Measurements from ENCODE around the gene TTC7B.

The TTC7B gene

GRCh38 chr14:90811641-90812040 is 4.6 kb downstream of the TTC7B start:
- H3K27me3 ChIP-seq (ENCODE audit: control insufficient read depth, insufficient read depth, low read length), result peaks cover 9% of the 10 kb centered on the region
- H3K4me3 ChIP-seq (ENCODE audit: low read depth, low read length), result no peak overlapping the region
- no peaks in the 10 kb centered on the region for H3K9me3 ChIP-seq (ENCODE audit: control insufficient read depth, insufficient read depth, low read length)
- H3K4me1 ChIP-seq (ENCODE audit: control insufficient read depth, insufficient read depth, low read length), result no peaks in the 10 kb centered on the region
- H3K9ac ChIP-seq (ENCODE audit: low read depth, low read length), result no peak overlapping the region
- H3K36me3 ChIP-seq (ENCODE audit: control insufficient read depth, insufficient read depth, low read length), result no peaks in the 10 kb centered on the region

GRCh38 chr14:90810806-90811205 is 5.4 kb downstream of the TTC7B start:
- no peaks in the 10 kb centered on the region for H3K4me1 ChIP-seq (ENCODE audit: control insufficient read depth, insufficient read depth, low read length)
- H3K36me3 ChIP-seq (ENCODE audit: control insufficient read depth, insufficient read depth, low read length), result no peaks in the 10 kb centered on the region
- H3K27me3 ChIP-seq (ENCODE audit: control insufficient read depth, insufficient read depth, low read length), result peaks cover 9% of the 10 kb centered on the region
- no peak overlapping the region for H3K4me3 ChIP-seq (ENCODE audit: low read depth, low read length)
- H3K9ac ChIP-seq (ENCODE audit: low read depth, low read length), result no peak overlapping the region
- no peaks in the 10 kb centered on the region for H3K9me3 ChIP-seq (ENCODE audit: control insufficient read depth, insufficient read depth, low read length)

DNA sequence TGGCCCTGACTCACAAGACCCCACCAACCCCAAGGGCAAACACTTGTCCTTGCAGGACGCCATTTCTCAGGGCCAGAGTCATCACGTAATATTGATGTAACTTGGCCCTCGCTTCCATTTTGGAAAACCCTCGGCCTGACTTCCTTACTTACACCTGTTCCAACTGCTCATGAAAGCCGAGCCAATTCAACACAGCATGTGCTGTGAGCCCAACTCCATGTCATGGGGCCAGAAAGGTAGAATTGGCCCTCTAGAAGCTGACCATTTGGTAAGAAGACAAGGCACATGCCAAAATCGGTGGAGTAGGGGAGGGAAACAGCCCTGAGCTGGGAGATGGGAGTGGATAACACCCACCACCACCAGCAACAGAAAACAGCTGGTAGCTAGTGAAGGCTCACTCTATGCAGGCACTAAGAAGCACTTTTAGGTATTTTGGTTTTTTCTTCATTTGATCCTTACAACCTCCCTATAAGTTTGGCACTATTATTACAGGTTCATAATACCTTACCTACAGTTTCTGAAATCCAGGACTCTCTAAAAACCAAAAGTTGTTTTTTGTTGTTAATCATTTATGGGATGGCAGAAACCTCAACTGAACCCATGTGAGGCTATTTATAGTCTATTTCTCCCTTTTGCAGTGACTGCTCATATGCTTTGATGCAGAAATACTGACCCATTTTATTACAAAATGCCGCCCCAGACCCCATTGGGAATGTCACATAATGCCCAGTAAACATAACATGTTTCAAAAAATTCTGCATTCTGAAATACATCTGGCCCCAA is 6.5 kb downstream of the TTC7B start:
- Histone ChIP-seq H3K4me3 (ENCODE audit: low read depth, low read length) (no peak overlapping the region), H3K9ac (ENCODE audit: low read depth, low read length) (no peak overlapping the region), H3K27me3 (ENCODE audit: control insufficient read depth, insufficient read depth, low read length) (peaks cover 2% of the 10 kb centered on the region), H3K36me3 (ENCODE audit: control insufficient read depth, insufficient read depth, low read length) (no peaks in the 10 kb centered on the region), H3K9me3 (ENCODE audit: control insufficient read depth, insufficient read depth, low read length) (no peaks in the 10 kb centered on the region), H3K4me1 (ENCODE audit: control insufficient read depth, insufficient read depth, low read length) (no peaks in the 10 kb centered on the region)

DNA sequence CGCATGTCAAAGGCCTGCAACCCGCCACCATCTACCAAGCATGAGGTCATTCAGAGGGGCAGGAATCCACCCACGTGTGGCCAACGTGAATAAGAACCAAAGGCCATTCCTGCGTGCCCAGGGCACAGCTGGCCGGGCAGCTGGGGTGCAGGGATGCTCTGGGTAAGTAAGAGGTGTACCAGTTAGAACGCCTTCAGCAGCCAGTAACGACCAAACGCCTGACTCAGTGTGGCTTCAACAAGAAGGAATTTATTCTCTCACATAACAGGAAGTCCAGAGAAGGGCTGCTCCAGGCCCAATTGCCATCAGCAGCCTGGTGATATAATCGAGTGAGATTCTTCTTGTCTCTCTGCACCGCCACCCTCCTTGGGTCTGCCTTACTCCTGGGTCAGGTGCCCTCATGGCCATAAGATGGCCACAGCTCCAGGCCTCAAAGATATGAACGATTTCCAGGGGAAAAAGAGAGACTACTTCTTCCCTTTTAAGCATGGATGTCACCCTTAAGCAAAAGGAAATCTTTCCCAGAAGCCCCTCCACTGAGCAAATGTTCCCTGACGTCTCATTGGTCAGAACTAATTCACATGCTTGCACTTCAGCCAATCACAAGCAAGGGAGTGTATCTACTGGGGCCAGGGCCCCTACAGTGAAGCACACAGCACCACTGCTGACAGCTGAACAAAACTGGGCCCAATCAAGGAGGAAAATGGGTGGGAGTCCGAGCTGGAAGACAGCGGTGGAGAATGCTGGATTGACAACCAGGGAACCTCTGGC is 7.3 kb downstream of the TTC7B start:
- no peaks in the 10 kb centered on the region for H3K36me3 ChIP-seq (ENCODE audit: control insufficient read depth, insufficient read depth, low read length)
- no peak overlapping the region for H3K9ac ChIP-seq (ENCODE audit: low read depth, low read length)
- no peaks in the 10 kb centered on the region for H3K27me3 ChIP-seq (ENCODE audit: control insufficient read depth, insufficient read depth, low read length)
- no peaks in the 10 kb centered on the region for H3K9me3 ChIP-seq (ENCODE audit: control insufficient read depth, insufficient read depth, low read length)
- H3K4me1 ChIP-seq (ENCODE audit: control insufficient read depth, insufficient read depth, low read length), result no peaks in the 10 kb centered on the region
- no peak overlapping the region for H3K4me3 ChIP-seq (ENCODE audit: low read depth, low read length)

- Histone ChIP-seq H3K36me3 (ENCODE audit: control insufficient read depth, insufficient read depth, low read length) (no peaks in the 10 kb centered on the region), H3K4me1 (ENCODE audit: control insufficient read depth, insufficient read depth, low read length) (no peaks in the 10 kb centered on the region), H3K9me3 (ENCODE audit: control insufficient read depth, insufficient read depth, low read length) (no peaks in the 10 kb centered on the region), H3K27me3 (ENCODE audit: control insufficient read depth, insufficient read depth, low read length) (no peaks in the 10 kb centered on the region), H3K4me3 (ENCODE audit: low read depth, low read length) (no peak overlapping the region), H3K9ac (ENCODE audit: low read depth, low read length) (no peak overlapping the region)
These were observed 9.2 kb downstream of the TTC7B start for GRCh38 chr14:90807060-90807459.

DNA sequence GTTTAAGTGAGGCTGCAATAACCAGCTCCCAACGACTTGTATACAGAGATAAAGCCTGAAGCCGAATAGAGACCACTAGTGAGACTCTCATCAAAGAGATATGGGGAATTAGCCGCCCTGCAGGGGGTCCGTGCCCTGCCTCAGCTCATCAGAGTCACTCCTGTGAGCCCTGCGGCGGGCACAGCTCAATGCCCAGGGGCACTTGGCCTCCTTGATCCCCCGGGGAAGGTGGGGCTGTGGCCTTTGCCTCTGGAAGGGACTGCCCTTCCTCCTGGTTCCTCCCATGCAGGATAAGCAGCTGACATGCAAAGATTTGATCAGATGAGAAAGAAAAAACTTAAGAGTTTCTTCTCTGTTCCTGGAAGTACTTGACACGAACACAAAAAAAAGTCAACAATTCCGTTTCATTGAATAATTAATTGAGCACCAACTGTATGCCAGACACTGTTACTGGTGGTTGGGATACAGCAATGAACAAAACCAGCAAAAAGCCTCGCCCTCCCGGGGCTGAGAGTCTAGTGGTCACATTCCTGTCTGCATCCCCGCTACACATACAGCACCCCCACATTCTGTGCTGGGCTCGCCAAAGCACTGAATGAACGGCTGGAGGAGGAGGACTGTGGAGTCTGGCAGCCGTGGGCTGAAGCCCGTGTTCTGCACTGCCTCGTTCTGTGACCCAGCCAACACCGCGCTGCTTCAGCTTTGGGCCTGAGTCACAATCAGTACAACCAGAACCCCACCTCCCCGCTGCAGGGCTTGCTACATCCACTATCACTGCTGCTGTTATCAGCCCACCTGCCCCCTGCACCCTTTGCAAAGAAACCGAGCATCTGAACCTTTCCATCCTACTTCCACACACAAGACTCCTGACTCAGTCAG is 10.3 kb downstream of the TTC7B start:
- H3K27me3 ChIP-seq (ENCODE audit: control insufficient read depth, insufficient read depth, low read length), result no peaks in the 10 kb centered on the region
- H3K4me3 ChIP-seq (ENCODE audit: low read depth, low read length), result no peak overlapping the region
- H3K9me3 ChIP-seq (ENCODE audit: control insufficient read depth, insufficient read depth, low read length), result no peaks in the 10 kb centered on the region
- no peak overlapping the region for H3K9ac ChIP-seq (ENCODE audit: low read depth, low read length)
- H3K36me3 ChIP-seq (ENCODE audit: control insufficient read depth, insufficient read depth, low read length), result no peaks in the 10 kb centered on the region
- H3K4me1 ChIP-seq (ENCODE audit: control insufficient read depth, insufficient read depth, low read length), result no peaks in the 10 kb centered on the region

DNA sequence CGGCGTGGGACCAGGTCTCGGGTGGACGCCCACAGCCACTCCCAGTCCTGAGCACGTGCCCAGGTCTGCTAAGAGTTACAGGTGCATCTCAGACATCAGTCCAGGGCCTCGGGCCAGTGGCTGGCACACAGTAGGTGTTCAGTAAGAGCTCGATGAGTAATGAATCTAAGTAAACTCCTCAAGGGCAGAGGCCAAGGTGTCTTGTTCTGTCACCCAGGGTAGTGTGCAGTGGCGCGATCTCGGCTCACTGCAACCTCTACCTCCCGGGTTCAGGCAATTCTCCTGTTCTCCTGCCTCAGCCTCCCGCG is 11.2 kb downstream of the TTC7B start:
- Histone ChIP-seq H3K9ac (ENCODE audit: low read depth, low read length) (no peak overlapping the region), H3K36me3 (ENCODE audit: control insufficient read depth, insufficient read depth, low read length) (no peaks in the 10 kb centered on the region)

DNA sequence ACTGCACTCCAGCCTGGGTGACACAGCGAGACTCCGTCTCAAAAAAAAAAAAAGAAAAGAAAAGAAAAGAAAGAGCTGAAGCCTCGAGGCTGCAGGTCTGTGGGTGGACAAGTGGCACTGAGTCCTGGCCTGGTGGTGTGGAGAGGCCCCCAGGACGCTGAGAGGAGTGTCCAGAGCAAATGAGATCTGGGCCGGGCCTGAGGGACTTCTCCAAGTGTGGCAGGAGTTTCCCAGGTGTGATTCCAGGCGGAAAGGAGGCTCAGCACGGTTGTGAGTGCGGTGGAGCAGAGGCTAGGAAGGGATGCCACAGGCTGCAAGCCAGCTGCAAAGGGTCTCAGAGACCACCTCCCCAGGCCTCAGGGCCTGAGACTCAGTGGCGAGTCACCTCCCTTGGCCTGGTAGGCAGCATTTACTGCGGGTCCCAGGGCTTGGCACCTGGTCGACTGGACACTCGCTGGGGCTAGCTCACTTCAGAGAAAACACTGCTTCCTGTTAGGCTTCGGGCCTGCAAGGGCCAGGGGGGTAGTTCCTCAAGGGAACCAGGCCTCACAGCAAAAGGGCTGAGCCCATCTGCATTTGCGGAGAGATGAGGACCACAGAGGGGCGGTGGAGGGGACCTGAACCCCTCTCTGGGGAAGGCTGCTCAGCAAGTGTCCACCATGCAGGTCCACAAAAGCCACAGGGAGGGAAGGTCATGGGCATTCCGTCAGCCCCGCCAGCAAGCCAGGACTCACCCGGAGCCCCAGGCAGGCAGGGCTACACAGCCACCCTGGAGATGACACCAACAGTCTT is 11.7 kb downstream of the TTC7B start:
- no peaks in the 10 kb centered on the region for H3K4me1 ChIP-seq (ENCODE audit: control insufficient read depth, insufficient read depth, low read length)
- no peaks in the 10 kb centered on the region for H3K36me3 ChIP-seq (ENCODE audit: control insufficient read depth, insufficient read depth, low read length)
- no peak overlapping the region for H3K4me3 ChIP-seq (ENCODE audit: low read depth, low read length)
- H3K9me3 ChIP-seq (ENCODE audit: control insufficient read depth, insufficient read depth, low read length), result no peaks in the 10 kb centered on the region
- H3K27me3 ChIP-seq (ENCODE audit: control insufficient read depth, insufficient read depth, low read length), result no peaks in the 10 kb centered on the region
- H3K9ac ChIP-seq (ENCODE audit: low read depth, low read length), result no peak overlapping the region

More for the DNA sequence above, 11.2 kb downstream of the TTC7B start:
- H3K27me3 ChIP-seq (ENCODE audit: control insufficient read depth, insufficient read depth, low read length), result no peaks in the 10 kb centered on the region
- no peak overlapping the region for H3K4me3 ChIP-seq (ENCODE audit: low read depth, low read length)
- no peaks in the 10 kb centered on the region for H3K9me3 ChIP-seq (ENCODE audit: control insufficient read depth, insufficient read depth, low read length)
- no peaks in the 10 kb centered on the region for H3K4me1 ChIP-seq (ENCODE audit: control insufficient read depth, insufficient read depth, low read length)

DNA sequence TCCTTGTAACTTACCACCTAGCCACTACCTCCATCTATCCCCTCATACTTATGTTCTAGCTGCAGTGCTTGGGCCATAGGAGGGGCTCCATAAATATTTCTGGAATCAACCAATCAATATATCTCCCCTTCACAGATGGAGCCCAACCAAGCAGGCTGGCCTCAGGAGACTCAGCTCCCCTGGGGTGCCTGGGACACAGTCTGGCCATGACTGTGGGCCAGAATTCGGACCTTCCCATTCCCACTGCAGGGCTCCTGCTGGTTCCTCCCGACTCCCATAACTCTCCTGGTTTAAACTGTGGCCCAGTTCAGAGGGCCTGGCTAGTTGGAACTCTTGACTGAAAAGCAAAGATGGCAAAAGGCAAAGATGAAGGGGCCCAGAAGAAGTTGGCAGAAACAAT is 13.0 kb downstream of the TTC7B start:
- H3K27me3 ChIP-seq (ENCODE audit: control insufficient read depth, insufficient read depth, low read length), result no peaks in the 10 kb centered on the region
- no peaks in the 10 kb centered on the region for H3K36me3 ChIP-seq (ENCODE audit: control insufficient read depth, insufficient read depth, low read length)
- no peaks in the 10 kb centered on the region for H3K9me3 ChIP-seq (ENCODE audit: control insufficient read depth, insufficient read depth, low read length)
- H3K4me1 ChIP-seq (ENCODE audit: control insufficient read depth, insufficient read depth, low read length), result no peaks in the 10 kb centered on the region
- no peak overlapping the region for H3K4me3 ChIP-seq (ENCODE audit: low read depth, low read length)
- H3K9ac ChIP-seq (ENCODE audit: low read depth, low read length), result no peak overlapping the region

- Histone ChIP-seq H3K27me3 (ENCODE audit: control insufficient read depth, insufficient read depth, low read length) (no peaks in the 10 kb centered on the region), H3K9me3 (ENCODE audit: control insufficient read depth, insufficient read depth, low read length) (no peaks in the 10 kb centered on the region), H3K36me3 (ENCODE audit: control insufficient read depth, insufficient read depth, low read length) (no peaks in the 10 kb centered on the region), H3K9ac (ENCODE audit: low read depth, low read length) (no peak overlapping the region), H3K4me1 (ENCODE audit: control insufficient read depth, insufficient read depth, low read length) (no peaks in the 10 kb centered on the region), H3K4me3 (ENCODE audit: low read depth, low read length) (no peak overlapping the region)
These were observed 16.8 kb downstream of the TTC7B start for GRCh38 chr14:90799420-90799819.

GRCh38 chr14:90797919-90798318 is 18.3 kb downstream of the TTC7B start:
- Histone ChIP-seq H3K9me3 (ENCODE audit: control insufficient read depth, insufficient read depth, low read length) (no peaks in the 10 kb centered on the region), H3K9ac (ENCODE audit: low read depth, low read length) (no peak overlapping the region), H3K4me3 (ENCODE audit: low read depth, low read length) (no peak overlapping the region), H3K4me1 (ENCODE audit: control insufficient read depth, insufficient read depth, low read length) (no peaks in the 10 kb centered on the region), H3K27me3 (ENCODE audit: control insufficient read depth, insufficient read depth, low read length) (no peaks in the 10 kb centered on the region), H3K36me3 (ENCODE audit: control insufficient read depth, insufficient read depth, low read length) (no peaks in the 10 kb centered on the region)
